ENCODE measurements around the gene RNF217.

The RNF217 gene

GRCh38 chr6:124937645-124938044, 24.6 kb upstream of the RNF217 start:
- TF ChIP-seq EZH2 (IDR thresholded peaks at IDR 0.05) (no peak), POLR2AphosphoS5 (IDR thresholded peaks at IDR 0.05; ENCODE audit: borderline replicate concordance, low read depth, low read length) (no peak), FOXP2 (optimal IDR thresholded peaks at IDR 0.05; ENCODE audit: control extremely low read depth, extremely low read length, insufficient read depth) (no peak)
- no peak for DNase-seq (ENCODE audit: low read depth, low spot score)
- Histone ChIP-seq H3K4me3 (no peak overlapping the region), H3K27ac (no peak overlapping the region), H3K36me3 (ENCODE audit: insufficient read depth, low read length) (no peaks in the 10 kb centered on the region), H3K9me3 (ENCODE audit: low read depth, low read length) (no peaks in the 10 kb centered on the region), H3K9ac (ENCODE audit: insufficient read length) (no peak overlapping the region)

GRCh38 chr6:124941259-124941658, 21.0 kb upstream of the RNF217 start:
- DNase-seq (ENCODE audit: low read depth, low spot score), result no peak
- Histone ChIP-seq H3K4me3 (no peak overlapping the region), H3K36me3 (ENCODE audit: insufficient read depth, low read length) (no peaks in the 10 kb centered on the region), H3K9ac (ENCODE audit: insufficient read length) (no peak overlapping the region), H3K9me3 (ENCODE audit: low read depth, low read length) (no peaks in the 10 kb centered on the region), H3K27ac (no peak overlapping the region)
- TF ChIP-seq FOXP2 (optimal IDR thresholded peaks at IDR 0.05; ENCODE audit: control extremely low read depth, extremely low read length, insufficient read depth) (no peak), POLR2AphosphoS5 (IDR thresholded peaks at IDR 0.05; ENCODE audit: borderline replicate concordance, low read depth, low read length) (no peak), EZH2 (IDR thresholded peaks at IDR 0.05) (no peak)

GRCh38 chr6:124943658-124944057, 18.6 kb upstream of the RNF217 start:
- no peaks in the 10 kb centered on the region for H3K9me3 ChIP-seq (ENCODE audit: low read depth, low read length)
- no peak overlapping the region for H3K4me3 ChIP-seq
- no peak overlapping the region for H3K9ac ChIP-seq (ENCODE audit: insufficient read length)
- DNase-seq (ENCODE audit: low read depth, low spot score), result no peak
- TF ChIP-seq EZH2 (IDR thresholded peaks at IDR 0.05) (no peak), FOXP2 (optimal IDR thresholded peaks at IDR 0.05; ENCODE audit: control extremely low read depth, extremely low read length, insufficient read depth) (no peak), POLR2AphosphoS5 (IDR thresholded peaks at IDR 0.05; ENCODE audit: borderline replicate concordance, low read depth, low read length) (no peak)
- H3K36me3 ChIP-seq (ENCODE audit: insufficient read depth, low read length), result no peaks in the 10 kb centered on the region
- H3K27ac ChIP-seq, result no peak overlapping the region

GRCh38 chr6:124947971-124948451, 14.2 kb upstream of the RNF217 start:
- Histone ChIP-seq H3K9ac (ENCODE audit: insufficient read length) (no peak overlapping the region), H3K4me3 (no peak overlapping the region), H3K27ac (no peak overlapping the region), H3K36me3 (ENCODE audit: insufficient read depth, low read length) (no peaks in the 10 kb centered on the region), H3K9me3 (ENCODE audit: low read depth, low read length) (no peaks in the 10 kb centered on the region)
- no peak for TF ChIP-seq FOXP2 (optimal IDR thresholded peaks at IDR 0.05; ENCODE audit: control extremely low read depth, extremely low read length, insufficient read depth)
- no peak for TF ChIP-seq EZH2 (IDR thresholded peaks at IDR 0.05)
- no peak for TF ChIP-seq POLR2AphosphoS5 (IDR thresholded peaks at IDR 0.05; ENCODE audit: borderline replicate concordance, low read depth, low read length)
- DNase-seq (ENCODE audit: low read depth, low spot score), result no peak

GRCh38 chr6:124949706-124950105, 12.5 kb upstream of the RNF217 start:
- H3K4me3 ChIP-seq, result no peak overlapping the region
- no peak for DNase-seq (ENCODE audit: low read depth, low spot score)
- no peaks in the 10 kb centered on the region for H3K9me3 ChIP-seq (ENCODE audit: low read depth, low read length)
- no peaks in the 10 kb centered on the region for H3K36me3 ChIP-seq (ENCODE audit: insufficient read depth, low read length)
- no peak for TF ChIP-seq POLR2AphosphoS5 (IDR thresholded peaks at IDR 0.05; ENCODE audit: borderline replicate concordance, low read depth, low read length)
- TF ChIP-seq EZH2 (IDR thresholded peaks at IDR 0.05), result no peak
- TF ChIP-seq FOXP2 (optimal IDR thresholded peaks at IDR 0.05; ENCODE audit: control extremely low read depth, extremely low read length, insufficient read depth), result no peak
- no peak overlapping the region for H3K9ac ChIP-seq (ENCODE audit: insufficient read length)
- H3K27ac ChIP-seq, result no peak overlapping the region

- TF ChIP-seq POLR2AphosphoS5 (IDR thresholded peaks at IDR 0.05; ENCODE audit: borderline replicate concordance, low read depth, low read length), result no peak
- no peak for TF ChIP-seq FOXP2 (optimal IDR thresholded peaks at IDR 0.05; ENCODE audit: control extremely low read depth, extremely low read length, insufficient read depth)
- no peak for TF ChIP-seq EZH2 (IDR thresholded peaks at IDR 0.05)
- H3K36me3 ChIP-seq (ENCODE audit: insufficient read depth, low read length), result no peaks in the 10 kb centered on the region
- no peak overlapping the region for H3K4me3 ChIP-seq
- H3K9me3 ChIP-seq (ENCODE audit: low read depth, low read length), result no peaks in the 10 kb centered on the region
- H3K27ac ChIP-seq, result no peak overlapping the region
- no peak for DNase-seq (ENCODE audit: low read depth, low spot score)
- no peak overlapping the region for H3K9ac ChIP-seq (ENCODE audit: insufficient read length)
These were observed 8.4 kb upstream of the RNF217 start for GRCh38 chr6:124953808-124954207.

- no peaks in the 10 kb centered on the region for H3K9me3 ChIP-seq (ENCODE audit: low read depth, low read length)
- peak overlapping the region; percentile 19; the same call in 1 of the 2 replicates for H3K4me3 ChIP-seq
- H3K27ac ChIP-seq, result no peak overlapping the region; the same call in 1 of the 2 replicates
- no peaks in the 10 kb centered on the region for H3K36me3 ChIP-seq (ENCODE audit: insufficient read depth, low read length)
- H3K9ac ChIP-seq (ENCODE audit: insufficient read length), result no peak overlapping the region
- TF ChIP-seq FOXP2 (optimal IDR thresholded peaks at IDR 0.05; ENCODE audit: control extremely low read depth, extremely low read length, insufficient read depth) (no peak), EZH2 (IDR thresholded peaks at IDR 0.05) (no peak), POLR2AphosphoS5 (IDR thresholded peaks at IDR 0.05; ENCODE audit: borderline replicate concordance, low read depth, low read length) (no peak)
- DNase-seq (ENCODE audit: low read depth, low spot score), result no peak
These were observed 7.0 kb upstream of the RNF217 start for GRCh38 chr6:124955108-124955856.

GRCh38 chr6:124956018-124956417, 6.2 kb upstream of the RNF217 start:
- no peak for DNase-seq (ENCODE audit: low read depth, low spot score)
- Histone ChIP-seq H3K36me3 (ENCODE audit: insufficient read depth, low read length) (no peaks in the 10 kb centered on the region), H3K4me3 (no peak overlapping the region), H3K27ac (no peak overlapping the region), H3K9ac (ENCODE audit: insufficient read length) (no peak overlapping the region), H3K9me3 (ENCODE audit: low read depth, low read length) (no peaks in the 10 kb centered on the region)
- TF ChIP-seq POLR2AphosphoS5 (IDR thresholded peaks at IDR 0.05; ENCODE audit: borderline replicate concordance, low read depth, low read length) (no peak), FOXP2 (optimal IDR thresholded peaks at IDR 0.05; ENCODE audit: control extremely low read depth, extremely low read length, insufficient read depth) (no peak), EZH2 (IDR thresholded peaks at IDR 0.05) (no peak)

Data from SK-N-MC (cell line).